HG03558 (cell line): ENCODE results near the gene PBX1.
"Not testable (repeated sequence)": the region's sequence is repeated elsewhere in the genome, so short reads cannot be mapped to it uniquely, and the experiment has no call there.

Experiments used
- ATAC-seq: cut with Tn5 transposase; IDR thresholded peaks from one replicate; pipeline ENCODE4 v1.9.1; 2021; ENCODE audit warnings: moderate number of reproducible peaks; ENCODE audit not compliant: unreplicated experiment; ENCODE audit errors: extremely low read depth

The PBX1 gene

GRCh38 chr1:164636757-164637156 lies 77.8 kb downstream of the PBX1 start:
- ATAC-seq = no peak

DNA sequence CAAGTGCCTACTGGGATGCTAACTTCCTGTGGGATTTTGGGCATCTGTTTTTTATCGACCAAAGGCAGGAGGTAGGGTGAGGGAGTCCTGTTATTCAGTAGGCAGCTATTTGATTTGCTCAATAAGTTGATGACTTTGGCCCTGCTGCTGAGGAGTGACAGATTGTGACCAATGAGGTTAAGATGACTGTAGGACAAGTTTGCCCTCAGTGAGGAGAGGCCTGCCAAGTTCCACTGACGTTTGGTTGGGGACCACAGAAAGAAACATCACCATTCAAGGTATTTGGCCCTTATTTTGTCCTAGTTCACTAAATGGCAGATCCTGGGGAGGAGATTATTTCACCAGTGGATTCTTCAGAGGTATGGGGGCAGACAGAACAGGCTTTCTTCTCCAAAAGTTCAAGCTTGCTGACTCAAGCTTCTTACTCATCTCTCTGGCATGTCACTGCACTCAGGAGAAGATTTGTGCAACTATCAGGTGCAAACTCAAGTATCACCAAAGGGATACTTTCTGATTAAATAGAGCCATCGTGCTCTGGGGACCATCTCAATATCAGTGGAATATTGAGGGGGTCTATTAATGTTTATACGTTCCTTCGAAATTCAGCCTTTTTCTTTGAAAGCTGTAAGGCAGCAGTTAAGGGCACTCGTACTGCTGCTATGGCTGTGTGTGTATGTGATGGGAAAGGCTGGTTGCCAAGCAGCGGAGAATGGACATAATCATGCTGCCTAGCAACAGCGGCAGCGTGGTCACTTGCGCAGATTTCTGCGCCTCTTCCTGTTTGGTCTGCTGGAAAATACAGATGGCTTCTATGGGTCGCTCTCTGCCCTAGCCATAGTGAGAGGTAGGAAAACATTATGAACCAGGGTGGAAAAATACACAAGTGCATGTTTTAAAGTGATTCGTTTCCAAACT lies 78.7 kb downstream of the PBX1 start:
- no peak for ATAC-seq

GRCh38 chr1:164638492-164639202 lies 79.7 kb downstream of the PBX1 start:
- no peak for ATAC-seq

DNA sequence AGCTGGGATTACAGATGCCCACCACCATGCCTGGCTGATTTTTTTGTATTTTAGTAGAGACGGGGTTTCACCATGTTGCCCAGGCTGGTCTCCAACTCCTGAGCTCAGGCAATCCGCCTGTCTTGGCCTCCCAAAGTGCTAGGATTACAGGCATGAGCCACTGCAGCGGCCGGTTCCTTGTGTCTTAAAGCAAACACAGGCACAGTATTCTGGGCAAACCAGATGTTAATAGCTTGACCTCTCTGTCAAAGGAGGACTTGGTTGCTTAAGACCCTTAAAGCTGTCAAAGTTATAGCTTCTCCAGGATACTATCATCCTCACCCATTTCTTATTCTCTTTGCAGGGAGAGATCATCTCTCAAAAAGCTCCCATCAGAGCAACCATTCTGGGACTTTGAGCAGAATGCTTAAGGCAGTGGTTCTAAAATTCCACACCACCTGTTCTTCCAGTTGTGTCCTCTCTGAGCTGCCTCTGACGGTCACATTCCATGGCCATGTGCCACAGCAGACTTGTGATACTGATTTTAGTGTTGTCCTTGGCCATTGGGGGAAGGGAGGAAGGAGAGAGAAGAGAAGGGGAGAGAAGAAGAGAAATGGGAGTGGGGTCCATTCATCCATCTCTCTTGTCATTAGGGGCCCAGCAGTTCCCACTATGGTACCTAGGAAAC lies 81.8 kb downstream of the PBX1 start:
- ATAC-seq = no peak

- ATAC-seq = no peak
These were observed 82.4 kb downstream of the PBX1 start for GRCh38 chr1:164641353-164641730.

- ATAC-seq = no peak
These were observed 84.0 kb downstream of the PBX1 start for GRCh38 chr1:164643018-164643417.

GRCh38 chr1:164644268-164644667 lies 85.3 kb downstream of the PBX1 start:
- no peak for ATAC-seq

GRCh38 chr1:164644774-164645644 lies 86.0 kb downstream of the PBX1 start:
- no peak for ATAC-seq

- ATAC-seq = no peak
These were observed 86.9 kb downstream of the PBX1 start for GRCh38 chr1:164645921-164646320.

DNA sequence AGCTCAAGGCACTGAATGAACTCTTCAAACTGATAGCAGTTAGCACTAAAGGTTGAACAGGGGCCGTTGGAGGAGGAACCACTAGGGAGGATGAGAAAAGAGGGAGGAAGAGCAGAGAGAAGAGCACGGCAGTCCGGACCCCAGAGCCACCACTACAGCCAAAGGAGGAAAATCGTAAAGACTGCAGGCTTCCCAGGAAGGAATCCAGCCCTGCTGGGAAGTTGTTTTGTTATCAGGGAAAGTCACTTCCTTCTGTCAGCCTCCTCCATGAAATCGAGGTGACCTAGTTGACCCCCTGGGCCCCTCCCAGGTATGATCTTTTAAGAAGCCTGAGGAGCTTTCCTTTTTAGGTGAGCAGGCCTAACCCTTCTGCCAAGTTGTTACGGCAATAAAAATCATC lies 88.2 kb downstream of the PBX1 start:
- no peak for ATAC-seq

DNA sequence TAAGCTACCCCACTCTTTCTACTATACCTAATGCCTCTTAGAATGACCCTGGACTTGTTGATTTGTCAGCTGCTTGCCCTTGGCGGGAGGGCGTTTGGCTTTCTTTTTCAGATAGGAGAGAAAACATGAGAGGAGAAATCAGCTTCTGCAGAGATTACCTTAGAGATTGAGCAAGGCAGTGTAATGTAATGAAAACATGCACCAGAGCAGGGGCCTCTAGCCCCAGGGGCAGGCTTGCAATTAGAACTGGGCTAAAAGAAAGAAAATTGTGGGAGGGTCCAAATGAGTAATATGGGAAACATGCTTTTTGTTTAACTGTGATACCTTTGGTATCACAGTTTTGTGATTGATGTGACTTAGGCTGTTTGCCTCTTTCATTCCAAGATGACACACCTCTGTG lies 89.7 kb downstream of the PBX1 start:
- no peak for ATAC-seq

DNA sequence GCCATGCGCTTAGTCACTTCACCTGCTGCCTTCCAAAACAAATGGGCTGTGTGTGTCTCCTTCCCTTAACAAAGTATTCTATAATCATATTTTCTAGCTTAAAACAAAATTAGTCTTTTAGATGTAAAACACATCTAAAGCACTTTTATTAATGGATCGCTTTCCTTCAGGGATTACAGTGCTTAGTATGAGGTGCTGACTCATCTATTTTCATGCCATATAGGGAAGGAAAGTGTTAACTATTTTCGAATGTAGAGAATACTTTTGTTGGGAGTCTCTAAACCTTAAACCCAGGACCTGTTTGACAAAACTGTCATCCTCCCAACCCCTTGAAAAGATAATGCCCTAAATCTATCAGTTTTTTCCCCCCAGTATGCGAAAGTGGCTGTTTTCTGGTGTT lies 90.2 kb downstream of the PBX1 start:
- no peak for ATAC-seq

GRCh38 chr1:164650531-164650930 lies 91.5 kb downstream of the PBX1 start:
- no peak for ATAC-seq

DNA sequence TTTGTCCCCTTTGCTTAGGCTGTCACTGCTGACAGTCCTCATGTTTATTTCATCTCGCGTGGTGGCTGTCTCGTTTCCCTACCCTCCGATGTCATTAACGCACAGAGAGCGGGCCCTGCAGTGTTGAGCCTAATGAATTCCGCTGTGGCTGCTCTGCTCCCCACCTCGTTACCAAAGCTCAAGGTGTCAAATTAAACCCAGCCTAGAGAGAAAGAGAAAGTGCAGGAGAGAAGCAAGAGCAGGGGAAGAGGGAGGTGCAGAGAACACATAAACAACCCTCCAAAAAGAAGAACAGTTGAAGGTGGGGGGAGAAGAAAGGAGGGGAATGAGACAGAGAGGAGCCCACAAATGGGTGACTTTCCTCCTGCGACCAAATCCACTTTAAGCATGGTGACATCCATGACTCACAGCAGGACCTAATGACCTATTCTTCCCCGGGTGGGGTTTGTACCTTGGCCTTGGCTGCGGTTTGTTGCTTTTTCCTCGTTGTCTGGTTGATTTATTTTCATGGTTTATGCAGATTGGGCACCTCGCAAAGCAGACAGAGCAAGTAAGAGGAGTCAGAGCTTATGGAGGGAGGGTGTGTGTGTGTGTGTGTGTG lies 92.5 kb downstream of the PBX1 start:
- no peak for ATAC-seq

DNA sequence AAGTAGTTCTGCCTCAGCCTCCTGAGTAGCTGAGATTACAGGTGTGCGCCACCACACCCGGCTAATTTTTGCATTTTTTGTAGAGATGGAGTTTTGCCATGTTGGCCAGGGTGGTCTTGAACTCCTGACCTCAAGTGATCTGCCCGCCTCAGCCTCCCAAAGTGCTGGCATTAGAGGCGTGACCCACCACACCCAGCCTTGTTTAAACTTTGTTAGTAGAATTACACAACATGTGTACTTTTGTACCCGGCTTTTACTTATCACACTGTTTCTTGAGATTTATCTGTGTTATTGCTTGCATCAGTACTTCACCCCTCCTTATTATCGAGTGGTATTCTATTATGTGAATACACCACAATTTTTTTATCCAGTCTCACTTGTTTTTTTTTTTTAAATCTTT lies 94.0 kb downstream of the PBX1 start:
- not testable (repeated sequence) for ATAC-seq

DNA sequence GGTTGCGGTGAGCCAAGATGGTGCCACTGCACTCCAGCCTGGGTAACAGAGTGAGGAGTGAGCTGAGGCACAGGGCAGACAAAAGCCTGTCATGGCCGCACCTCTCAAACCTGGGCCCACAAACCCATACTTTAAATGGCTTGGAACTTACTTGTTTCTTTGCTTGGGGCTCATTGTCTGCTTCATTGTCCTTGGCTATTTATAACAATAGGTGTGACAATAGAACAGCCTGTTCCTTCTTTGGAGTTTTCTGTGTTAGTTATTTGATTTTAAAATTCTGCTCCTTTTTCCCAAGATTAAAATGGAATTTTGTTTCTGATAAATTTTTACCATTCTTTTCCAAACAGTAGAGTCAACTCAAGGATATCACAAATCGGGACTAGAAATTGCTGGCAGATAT lies 94.7 kb downstream of the PBX1 start:
- ATAC-seq = no peak

- ATAC-seq = no peak
These were observed 95.2 kb downstream of the PBX1 start for GRCh38 chr1:164654200-164654599.

DNA sequence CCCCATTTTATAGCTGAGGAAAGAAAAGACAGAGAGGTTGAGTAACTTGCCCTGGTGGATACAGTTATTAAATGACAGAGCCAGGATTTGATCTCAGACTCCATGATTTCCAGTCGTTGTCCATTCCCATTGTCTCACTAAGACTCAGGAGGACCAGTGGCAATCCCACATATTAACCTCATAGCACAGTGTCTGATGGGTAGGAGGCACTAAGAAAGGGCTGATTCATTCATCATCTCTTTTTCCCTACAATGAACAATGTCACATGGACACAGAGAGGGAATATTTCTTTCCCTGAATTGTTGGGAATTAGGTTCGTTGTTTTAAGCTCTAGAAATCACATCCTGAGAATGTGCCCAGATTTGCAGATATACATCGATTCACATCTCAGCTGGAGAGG lies 99.9 kb downstream of the PBX1 start:
- no peak for ATAC-seq

- ATAC-seq = no peak
These were observed 100.8 kb downstream of the PBX1 start for GRCh38 chr1:164659621-164660411.
